Nephron progenitor cell (in vitro differentiated cells): ENCODE data around the gene TEX53.

Source experiments
- DNase-seq: peaks from one replicate; pipeline ENCODE4 v3.0.0; 2021
- H3K27ac Mint-ChIP-seq: 2 replicates; pipeline ENCODE4 v1.8.0; 2021; ENCODE audit warnings: mild to moderate bottlenecking, moderate library complexity, mixed read lengths
- H3K27me3 Mint-ChIP-seq: 2 replicates; pipeline ENCODE4 v1.8.0; 2021; ENCODE audit warnings: mild to moderate bottlenecking, low read depth, mixed read lengths; ENCODE audit not compliant: poor library complexity
- H3K36me3 Mint-ChIP-seq: 2 replicates; pipeline ENCODE4 v1.8.0; 2021; ENCODE audit warnings: low read depth, mixed read lengths
- H3K4me1 Mint-ChIP-seq: 2 replicates; pipeline ENCODE4 v1.8.0; 2021; ENCODE audit warnings: mixed read lengths
- H3K4me3 Mint-ChIP-seq: 2 replicates; pipeline ENCODE4 v1.8.0; 2021; ENCODE audit warnings: mild to moderate bottlenecking, moderate library complexity, mixed read lengths
- H3K9me3 Mint-ChIP-seq: 2 replicates; pipeline ENCODE4 v1.8.0; 2021; ENCODE audit warnings: mild to moderate bottlenecking, moderate library complexity, mixed read lengths
- TF ChIP-seq, protein P1 (sequence below): fragments of 200-600 bp; sonication (generic); IDR thresholded peaks from 2 replicates; pipeline ENCODE4 v1.5.0; 2021; ENCODE audit warnings: antibody characterized with exemption

Gene TEX53

DNA sequence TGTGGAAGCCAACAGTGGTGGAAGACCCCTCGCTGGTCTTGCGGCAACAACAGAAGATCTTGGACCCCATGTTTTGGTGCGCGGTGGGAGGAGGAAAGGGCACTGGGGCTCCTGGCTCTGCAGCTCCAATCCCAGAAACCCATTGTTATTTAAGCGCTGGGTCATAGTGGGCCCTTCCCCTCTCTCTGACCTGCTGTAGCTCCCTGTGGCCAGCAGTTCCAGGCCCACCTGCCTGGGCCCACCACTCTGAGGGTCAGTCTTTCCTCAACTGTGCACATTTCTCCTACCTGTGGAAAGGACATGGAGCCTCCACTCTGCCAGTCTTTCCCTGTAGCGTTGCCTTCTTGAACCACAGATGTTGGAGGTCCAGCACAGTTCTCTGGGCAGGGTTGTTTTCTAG, at the start of gene TEX53:
Gene TEX53, minus strand, starts transcription at position 101 of the 400 bp plus-strand sequence. Its CDS starts 31 bp downstream, at position 70.
- Mint-ChIP-seq H3K9me3 (no peaks in the 10 kb centered on the region), H3K4me3 (no peak within 1 kb of the TSS), H3K27me3 (peaks cover 11% of the 10 kb centered on the region), H3K27ac (no peak within 1 kb of the TSS), H3K36me3 (no peaks in the 10 kb centered on the region), H3K4me1 (no peaks in the 10 kb centered on the region)
- TF ChIP-seq, protein P1, sequence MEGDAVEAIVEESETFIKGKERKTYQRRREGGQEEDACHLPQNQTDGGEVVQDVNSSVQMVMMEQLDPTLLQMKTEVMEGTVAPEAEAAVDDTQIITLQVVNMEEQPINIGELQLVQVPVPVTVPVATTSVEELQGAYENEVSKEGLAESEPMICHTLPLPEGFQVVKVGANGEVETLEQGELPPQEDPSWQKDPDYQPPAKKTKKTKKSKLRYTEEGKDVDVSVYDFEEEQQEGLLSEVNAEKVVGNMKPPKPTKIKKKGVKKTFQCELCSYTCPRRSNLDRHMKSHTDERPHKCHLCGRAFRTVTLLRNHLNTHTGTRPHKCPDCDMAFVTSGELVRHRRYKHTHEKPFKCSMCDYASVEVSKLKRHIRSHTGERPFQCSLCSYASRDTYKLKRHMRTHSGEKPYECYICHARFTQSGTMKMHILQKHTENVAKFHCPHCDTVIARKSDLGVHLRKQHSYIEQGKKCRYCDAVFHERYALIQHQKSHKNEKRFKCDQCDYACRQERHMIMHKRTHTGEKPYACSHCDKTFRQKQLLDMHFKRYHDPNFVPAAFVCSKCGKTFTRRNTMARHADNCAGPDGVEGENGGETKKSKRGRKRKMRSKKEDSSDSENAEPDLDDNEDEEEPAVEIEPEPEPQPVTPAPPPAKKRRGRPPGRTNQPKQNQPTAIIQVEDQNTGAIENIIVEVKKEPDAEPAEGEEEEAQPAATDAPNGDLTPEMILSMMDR = no peak
- DNase-seq = no peak

DNA sequence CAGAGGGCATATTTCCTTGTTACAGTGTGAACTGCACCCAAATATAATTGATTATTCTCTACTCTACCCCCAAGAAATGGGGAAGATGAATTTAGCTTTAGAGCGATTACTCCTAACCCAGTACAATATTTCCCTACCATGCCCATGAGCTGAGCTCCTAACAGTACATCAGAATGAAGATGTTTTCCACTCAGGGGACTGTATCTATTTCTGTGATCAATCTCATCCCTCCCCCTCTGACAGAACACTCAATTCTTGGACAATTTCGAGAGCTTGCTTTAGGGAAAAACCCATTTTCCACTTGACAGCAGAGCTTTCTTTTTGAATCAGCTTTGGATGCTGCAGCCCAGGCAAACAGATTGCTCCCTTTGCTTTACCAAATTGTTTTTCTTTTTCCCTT, 49.1 kb upstream of the TEX53 start:
- no peak for DNase-seq
- TF ChIP-seq, protein P1 = no peak
- H3K4me1 Mint-ChIP-seq = no peaks in the 10 kb centered on the region
- H3K9me3 Mint-ChIP-seq = no peaks in the 10 kb centered on the region
- H3K27ac Mint-ChIP-seq = no peak overlapping the region
- no peaks in the 10 kb centered on the region for H3K36me3 Mint-ChIP-seq
- H3K27me3 Mint-ChIP-seq = peaks cover 30% of the 10 kb centered on the region
- H3K4me3 Mint-ChIP-seq = no peak overlapping the region

DNA sequence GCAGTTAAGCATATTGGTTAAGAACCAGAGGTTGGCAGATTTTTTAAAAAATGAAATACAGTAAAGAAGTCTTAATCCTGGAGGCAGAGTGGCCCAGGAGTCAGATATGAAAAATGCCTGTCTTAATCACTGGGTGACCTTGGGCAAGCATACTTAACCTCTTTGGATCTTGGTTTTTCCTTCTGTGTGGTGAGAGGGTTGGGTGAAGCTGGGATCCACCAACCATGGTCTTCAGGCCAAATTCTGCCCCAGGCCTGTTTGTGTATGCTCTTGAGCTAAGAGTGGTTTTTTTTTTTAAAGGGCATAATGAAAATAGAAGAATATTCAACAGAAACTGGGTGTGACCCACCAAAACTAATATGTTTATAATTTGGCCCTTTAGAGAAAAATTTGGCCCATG, 44.4 kb upstream of the TEX53 start:
- Mint-ChIP-seq H3K9me3 (peaks cover 6% of the 10 kb centered on the region), H3K4me3 (no peak overlapping the region), H3K4me1 (no peaks in the 10 kb centered on the region), H3K27me3 (peaks cover 20% of the 10 kb centered on the region), H3K27ac (no peak overlapping the region), H3K36me3 (no peaks in the 10 kb centered on the region)
- DNase-seq = no peak
- TF ChIP-seq, protein P1 = no peak

DNA sequence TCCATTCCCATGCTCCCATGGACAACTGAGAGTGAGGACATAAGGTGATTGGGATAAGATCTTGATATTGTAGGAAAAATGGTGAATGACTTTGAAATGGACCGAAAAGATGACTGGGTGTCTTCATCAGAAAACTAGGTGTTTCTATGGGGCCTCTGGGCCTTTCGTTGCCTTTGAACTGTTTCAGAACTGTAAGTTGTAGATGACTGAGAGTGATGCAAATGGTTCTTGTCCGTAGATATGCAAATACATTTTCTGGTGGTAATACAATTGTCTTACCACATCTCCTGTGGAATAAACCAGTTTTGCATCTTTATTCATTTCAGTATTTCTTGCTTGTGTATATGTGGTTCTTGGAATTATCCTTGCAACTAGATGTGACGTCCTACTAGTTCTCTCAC, 40.3 kb upstream of the TEX53 start:
- Mint-ChIP-seq H3K36me3 (no peaks in the 10 kb centered on the region), H3K4me3 (no peak overlapping the region), H3K27ac (no peak overlapping the region), H3K4me1 (no peaks in the 10 kb centered on the region), H3K9me3 (peaks cover 6% of the 10 kb centered on the region), H3K27me3 (peaks cover 6% of the 10 kb centered on the region)
- TF ChIP-seq, protein P1 = no peak
- DNase-seq = no peak

DNA sequence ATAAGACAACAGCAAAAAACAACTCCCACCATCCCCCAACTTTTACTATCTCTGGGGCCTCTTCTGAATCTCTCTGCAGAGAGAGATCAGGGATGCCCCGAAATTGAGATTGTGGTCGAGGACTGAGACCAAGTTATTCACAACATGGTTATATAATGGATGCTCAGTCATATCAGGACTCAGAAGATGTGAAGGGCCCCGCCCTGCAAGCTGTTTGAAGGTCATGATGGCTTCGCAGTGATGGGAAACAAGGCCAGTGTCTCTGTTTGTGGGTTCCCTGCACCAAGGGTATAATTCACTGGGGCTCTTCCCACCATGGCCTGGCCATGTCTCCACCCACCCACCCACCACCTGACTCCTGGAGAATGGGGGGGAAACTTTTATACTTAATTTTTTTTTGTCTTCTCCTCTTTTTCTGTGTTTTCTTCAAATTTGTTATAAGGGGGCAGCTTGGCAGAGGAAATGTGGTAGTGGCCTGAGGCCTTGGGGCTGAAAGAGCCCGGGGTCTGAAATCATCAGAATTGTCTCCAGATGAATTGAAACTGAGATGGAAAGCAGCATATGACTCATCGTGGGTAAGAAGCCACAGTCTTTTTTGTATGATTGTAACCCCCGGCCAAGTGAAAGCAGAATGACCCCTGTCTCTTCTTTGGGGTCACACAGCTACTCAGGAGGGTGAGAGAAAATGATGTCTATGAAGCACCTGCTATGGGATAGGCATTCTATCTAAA, 39.4 kb upstream of the TEX53 start:
- no peak for DNase-seq
- peaks cover 6% of the 10 kb centered on the region for H3K9me3 Mint-ChIP-seq
- H3K27me3 Mint-ChIP-seq = peaks cover 6% of the 10 kb centered on the region
- H3K36me3 Mint-ChIP-seq = no peaks in the 10 kb centered on the region
- TF ChIP-seq, protein P1 = no peak
- H3K4me3 Mint-ChIP-seq = no peak overlapping the region
- H3K27ac Mint-ChIP-seq = no peak overlapping the region
- H3K4me1 Mint-ChIP-seq = no peaks in the 10 kb centered on the region

DNA sequence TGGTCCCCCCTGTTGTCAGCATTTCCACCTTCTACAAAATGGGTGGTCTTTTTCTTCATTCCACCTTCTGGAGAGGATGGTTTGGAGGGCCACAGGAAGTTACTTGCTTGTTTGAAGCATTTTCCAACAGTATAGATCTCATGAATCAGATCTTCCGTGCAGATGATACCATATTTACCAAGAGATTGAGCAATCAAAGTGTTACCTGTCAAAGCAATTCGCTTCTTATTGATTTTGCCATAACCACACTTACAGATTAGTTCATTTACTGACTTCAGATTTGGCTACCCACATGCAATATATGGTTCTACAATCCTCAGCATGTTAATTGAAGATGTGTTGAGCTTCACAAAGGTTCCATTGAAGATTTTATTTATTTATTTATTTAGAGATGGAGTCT, 38.3 kb upstream of the TEX53 start:
- no peaks in the 10 kb centered on the region for H3K4me1 Mint-ChIP-seq
- DNase-seq = no peak
- TF ChIP-seq, protein P1 = no peak
- H3K9me3 Mint-ChIP-seq = peaks cover 6% of the 10 kb centered on the region
- H3K36me3 Mint-ChIP-seq = no peaks in the 10 kb centered on the region
- no peak overlapping the region for H3K27ac Mint-ChIP-seq
- no peak overlapping the region for H3K4me3 Mint-ChIP-seq
- peaks cover 9% of the 10 kb centered on the region for H3K27me3 Mint-ChIP-seq
